Activated naive CD4-positive, alpha-beta T cell (primary cell): ENCODE measurements around the gene SRD5A3.

Experiments
- DNase-seq, 4 experiments: peaks; one replicate each; lab custom pipeline; 2025; lab: John Stamatoyannopoulos, UW

The SRD5A3 gene

DNA sequence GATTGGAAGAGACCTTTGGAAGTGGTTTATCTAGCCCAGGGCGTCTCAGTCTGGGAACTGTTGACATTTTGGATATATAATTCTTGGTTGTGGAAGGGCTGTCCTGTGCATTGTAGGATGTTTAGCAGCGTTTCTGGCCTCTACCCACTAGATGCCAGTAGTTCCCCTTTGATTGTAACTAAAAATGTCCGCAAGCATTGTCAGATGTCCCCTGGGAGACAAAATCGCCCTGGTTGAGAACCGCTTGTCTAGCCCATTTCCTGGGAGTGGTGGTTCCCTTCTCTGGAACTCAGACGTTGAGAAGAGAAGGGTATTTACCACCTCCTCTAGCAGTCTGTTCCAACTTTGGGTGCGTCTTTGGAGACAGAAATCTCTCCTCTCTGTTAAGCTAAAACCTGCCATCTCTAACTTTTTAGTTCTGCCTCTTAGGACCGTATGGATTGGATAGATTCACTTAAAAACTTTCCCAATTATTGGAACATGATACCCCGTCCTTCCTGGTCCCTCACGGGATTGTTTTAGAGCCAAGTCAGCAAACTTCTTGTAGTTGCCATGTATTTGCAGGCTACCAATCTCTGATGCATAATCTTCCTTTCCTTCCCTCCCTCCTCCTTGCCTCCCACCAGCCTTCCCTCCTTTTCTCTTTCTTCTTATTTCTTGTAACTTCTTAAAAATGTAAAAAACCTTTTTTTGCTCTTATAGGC lies 63.6 kb downstream of the SRD5A3 start:
- DNase-seq, result no peak

DNA sequence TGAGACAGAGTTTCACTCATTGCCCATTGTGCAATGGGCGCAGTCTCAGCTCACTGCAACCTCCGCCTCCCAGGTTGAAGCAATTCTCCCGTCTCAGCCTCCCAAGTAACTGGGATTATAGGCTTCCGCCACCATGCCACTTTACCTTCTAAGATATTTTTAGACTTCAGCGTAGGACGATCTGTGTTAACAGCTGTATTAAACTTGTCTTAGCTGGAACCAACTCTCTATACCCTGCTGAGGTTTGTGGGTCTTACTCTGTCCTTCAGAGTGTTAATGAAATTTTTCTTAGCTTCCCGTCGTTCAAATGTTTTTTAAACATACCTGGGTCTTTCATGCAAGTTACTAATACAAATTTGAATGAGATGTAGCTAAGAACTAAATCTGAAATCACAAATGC lies 64.4 kb downstream of the SRD5A3 start:
- no peak for DNase-seq

DNA sequence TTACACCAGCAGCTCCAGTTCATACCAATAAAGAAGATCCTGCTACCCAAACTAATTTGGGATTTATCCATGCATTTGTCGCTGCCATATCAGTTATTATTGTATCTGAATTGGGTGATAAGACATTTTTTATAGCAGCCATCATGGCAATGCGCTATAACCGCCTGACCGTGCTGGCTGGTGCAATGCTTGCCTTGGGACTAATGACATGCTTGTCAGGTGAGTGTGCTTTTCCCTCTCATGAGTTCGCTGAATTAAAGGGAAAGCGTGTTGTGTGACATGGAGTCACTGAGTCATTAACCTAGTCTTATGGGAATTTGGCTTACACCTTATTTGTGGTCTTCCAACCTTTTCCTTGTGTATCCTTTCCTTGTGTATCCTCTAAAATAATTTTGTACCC lies 65.6 kb downstream of the SRD5A3 start:
- no peak for DNase-seq

- no peak for DNase-seq
Observed at GRCh38 chr4:55416176-55416575, 70.1 kb downstream of the SRD5A3 start.
